Inflammatory macrophage treated with lipopolysaccharide for 4 hours (primary cell): ENCODE results near the gene PCDHA12.
"Not testable (repeated sequence)": the region's sequence is repeated elsewhere in the genome, so short reads cannot be mapped to it uniquely, and the experiment has no call there.

ENCODE experiments used
- DNase-seq: peaks from one replicate; pipeline ENCODE4 v3.0.0-alpha.2; 2020

Gene PCDHA12

DNA sequence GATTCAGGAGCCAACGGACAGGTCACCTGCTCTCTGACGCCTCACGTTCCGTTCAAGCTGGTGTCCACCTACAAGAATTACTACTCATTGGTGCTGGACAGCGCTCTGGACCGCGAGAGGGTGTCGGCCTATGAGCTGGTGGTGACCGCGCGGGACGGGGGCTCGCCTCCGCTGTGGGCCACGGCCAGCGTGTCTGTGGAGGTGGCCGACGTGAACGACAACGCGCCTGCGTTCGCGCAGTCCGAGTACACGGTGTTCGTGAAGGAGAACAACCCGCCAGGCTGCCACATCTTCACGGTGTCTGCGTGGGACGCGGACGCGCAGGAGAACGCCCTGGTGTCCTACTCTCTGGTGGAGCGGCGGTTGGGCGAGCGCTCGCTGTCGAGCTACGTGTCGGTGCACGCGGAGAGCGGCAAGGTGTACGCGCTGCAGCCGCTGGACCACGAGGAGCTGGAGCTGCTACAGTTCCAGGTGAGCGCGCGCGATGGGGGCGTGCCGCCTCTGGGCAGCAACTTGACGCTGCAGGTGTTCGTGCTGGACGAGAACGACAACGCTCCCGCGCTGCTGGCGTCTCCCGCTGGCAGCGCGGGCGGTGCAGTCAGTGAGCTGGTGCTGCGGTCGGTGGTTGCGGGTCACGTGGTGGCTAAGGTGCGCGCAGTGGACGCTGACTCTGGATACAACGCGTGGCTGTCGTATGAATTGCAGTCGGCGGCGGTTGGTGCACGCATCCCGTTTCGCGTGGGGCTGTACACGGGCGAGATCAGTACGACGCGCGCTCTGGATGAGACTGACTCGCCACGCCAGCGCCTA is 17.7 kb upstream of the PCDHA12 start:
- no peak for DNase-seq

DNA sequence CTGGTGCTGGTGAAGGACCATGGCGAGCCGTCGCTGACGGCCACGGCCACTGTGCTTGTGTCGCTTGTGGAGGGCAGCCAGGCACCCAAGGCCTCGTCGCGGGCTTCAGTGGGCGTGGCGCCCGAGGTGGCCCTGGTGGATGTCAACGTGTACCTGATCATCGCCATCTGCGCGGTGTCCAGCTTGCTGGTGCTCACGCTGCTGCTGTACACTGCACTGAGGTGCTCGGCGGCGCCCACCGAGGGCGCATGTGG is 17.2 kb upstream of the PCDHA12 start:
- no peak for DNase-seq

DNA sequence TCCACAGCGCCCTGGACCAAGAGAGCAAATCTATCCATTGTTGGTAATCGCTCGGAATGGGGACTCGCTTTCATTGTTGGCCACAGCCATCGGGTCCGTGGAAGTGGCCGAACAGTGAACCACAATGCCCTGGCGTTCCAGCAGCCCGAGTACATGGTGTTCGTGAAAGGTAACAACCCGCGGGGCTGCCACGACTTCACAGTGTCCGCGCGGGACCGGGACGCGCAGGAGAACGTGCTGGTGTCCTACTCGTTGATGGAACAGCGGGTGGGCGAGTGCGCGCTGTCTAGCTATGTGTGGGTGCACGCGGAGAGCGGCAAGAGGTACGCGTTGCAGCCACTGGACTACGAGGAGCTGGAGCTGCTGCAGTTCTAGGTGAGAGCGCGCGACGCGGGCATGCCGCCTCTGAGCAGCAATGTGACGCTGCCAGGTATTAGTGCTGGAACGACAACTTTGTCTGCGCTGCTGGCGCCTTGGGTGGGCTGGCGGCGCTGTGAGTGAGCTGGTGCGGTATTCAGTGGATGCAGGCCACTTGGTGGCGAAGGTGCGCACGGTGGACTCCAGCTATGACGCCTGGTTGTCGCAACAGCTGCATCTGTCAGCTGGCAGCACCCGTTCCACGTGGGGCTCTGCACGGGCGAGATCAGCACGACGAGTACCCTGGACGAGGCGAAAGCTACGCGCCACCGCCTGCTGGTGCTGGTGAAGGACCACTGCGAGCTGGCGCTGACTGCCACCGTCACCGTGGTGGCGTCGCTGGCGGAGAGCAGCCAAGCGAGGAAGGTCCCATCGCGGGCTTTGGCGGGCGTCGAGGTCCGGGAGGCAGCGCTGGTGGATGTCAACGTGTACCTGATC is 12.4 kb upstream of the PCDHA12 start:
- no peak for DNase-seq

DNA sequence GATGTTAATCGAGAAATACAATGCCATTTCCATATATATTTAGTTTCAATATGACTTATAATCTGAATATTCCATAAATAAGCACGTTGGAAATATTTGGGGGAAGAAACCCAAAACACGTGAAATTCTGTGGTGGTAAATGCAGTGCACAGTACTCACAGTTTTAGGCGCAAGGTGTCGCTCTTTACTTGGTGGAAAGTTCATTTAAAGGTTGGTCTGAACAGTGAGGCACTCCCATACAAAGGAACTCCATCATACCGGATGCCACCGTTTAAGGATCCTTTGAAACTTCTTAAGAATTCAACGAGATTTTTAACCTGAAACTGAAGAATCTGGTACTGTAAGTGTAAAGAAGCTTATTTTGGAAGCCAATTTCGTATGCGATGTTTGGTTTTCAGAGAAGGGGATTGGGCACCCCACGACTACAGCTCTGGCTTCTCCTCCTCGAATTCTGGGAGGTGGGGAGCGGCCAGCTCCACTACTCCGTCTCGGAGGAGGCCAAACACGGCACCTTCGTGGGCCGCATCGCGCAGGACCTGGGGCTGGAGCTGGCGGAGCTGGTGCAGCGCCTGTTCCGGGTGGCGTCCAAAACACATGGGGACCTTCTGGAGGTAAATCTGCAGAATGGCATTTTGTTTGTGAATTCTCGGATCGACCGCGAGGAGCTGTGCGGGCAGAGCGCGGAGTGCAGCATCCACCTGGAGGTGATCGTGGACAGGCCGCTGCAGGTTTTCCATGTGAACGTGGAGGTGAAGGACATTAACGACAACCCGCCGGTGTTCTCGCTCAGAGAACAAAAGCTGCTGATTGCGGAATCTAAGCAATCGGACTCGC is 6.2 kb upstream of the PCDHA12 start, which contains the start of gene PCDHA11:
Gene PCDHA11 (plus strand): TSS at position 237 of the 834 bp plus-strand sequence. CDS start 147 bp downstream, at position 384.
- DNase-seq = no peak

DNA sequence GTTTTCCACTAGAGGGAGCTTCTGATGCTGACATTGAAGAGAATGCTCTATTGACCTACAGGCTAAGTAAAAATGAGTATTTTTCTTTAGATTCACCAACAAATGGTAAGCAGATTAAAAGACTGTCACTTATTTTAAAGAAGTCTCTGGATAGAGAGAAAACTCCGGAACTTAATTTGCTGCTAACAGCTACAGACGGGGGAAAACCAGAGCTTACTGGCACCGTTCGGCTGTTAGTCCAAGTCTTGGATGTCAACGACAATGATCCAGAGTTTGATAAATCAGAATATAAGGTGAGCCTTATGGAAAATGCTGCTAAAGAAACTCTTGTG is 5.6 kb upstream of the PCDHA12 start:
- DNase-seq = no peak

DNA sequence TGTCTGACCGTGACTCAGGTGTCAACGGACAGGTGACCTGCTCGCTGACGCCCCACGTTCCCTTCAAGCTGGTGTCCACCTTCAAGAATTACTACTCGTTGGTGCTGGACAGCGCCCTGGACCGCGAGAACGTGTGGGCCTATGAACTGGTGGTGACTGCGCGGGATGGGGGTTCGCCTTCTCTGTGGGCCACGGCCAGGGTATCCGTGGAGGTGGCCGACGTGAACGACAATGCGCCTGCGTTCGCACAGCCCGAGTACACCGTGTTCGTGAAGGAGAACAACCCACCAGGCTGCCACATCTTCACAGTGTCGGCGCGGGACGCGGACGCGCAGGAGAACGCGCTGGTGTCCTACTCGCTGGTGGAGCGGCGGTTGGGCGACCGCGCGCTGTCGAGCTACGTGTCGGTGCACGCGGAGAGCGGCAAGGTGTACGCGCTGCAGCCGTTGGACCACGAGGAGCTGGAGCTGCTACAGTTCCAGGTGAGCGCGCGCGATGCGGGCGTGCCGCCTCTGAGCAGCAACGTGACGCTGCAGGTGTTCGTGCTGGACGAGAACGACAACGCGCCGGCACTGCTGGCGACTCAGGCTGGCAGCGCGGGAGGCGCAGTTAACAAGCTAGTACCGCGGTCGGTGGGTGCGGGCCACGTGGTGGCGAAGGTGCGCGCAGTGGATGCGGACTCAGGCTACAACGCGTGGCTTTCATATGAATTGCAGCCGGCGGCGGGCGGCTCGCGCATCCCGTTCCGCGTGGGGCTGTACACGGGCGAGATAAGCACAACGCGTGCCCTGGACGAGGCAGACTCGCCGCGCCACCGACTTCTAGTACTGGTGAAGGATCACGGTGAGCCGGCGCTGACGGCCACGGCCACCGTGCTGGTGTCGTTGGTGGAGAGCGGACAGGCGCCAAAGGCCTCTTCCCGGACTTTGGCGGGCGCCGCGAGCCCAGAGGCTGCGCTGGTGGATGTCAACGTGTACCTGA is 4.6 kb upstream of the PCDHA12 start:
- no peak for DNase-seq

DNA sequence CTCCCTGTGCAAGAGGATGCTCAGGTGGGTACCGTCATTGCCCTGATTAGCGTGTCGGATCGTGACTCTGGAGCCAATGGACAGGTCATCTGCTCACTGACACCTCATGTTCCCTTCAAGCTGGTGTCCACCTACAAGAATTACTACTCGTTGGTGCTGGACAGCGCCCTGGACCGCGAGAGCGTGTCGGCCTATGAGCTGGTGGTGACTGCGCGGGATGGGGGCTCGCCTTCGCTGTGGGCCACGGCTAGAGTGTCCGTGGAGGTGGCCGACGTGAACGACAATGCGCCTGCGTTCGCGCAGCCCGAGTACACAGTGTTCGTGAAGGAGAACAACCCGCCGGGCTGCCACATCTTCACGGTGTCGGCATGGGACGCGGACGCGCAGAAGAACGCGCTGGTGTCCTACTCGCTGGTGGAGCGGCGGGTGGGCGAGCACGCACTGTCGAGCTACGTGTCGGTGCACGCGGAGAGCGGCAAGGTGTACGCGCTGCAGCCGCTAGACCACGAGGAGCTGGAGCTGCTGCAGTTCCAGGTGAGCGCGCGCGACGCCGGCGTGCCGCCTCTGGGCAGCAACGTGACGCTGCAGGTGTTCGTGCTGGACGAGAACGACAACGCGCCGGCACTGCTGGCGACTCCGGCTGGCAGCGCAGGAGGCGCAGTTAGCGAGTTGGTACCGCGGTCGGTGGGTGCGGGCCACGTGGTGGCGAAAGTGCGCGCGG is 1.6 kb downstream of the PCDHA12 start:
- not testable (repeated sequence) for DNase-seq

DNA sequence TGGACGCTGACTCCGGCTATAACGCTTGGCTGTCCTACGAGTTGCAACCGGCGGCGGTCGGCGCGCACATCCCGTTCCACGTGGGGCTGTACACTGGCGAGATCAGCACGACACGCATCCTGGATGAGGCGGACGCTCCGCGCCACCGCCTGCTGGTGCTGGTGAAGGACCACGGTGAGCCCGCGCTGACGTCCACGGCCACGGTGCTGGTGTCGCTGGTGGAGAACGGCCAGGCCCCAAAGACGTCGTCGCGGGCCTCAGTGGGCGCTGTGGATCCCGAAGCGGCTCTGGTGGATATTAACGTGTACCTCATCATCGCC is 2.1 kb downstream of the PCDHA12 start:
- DNase-seq = no peak

DNA sequence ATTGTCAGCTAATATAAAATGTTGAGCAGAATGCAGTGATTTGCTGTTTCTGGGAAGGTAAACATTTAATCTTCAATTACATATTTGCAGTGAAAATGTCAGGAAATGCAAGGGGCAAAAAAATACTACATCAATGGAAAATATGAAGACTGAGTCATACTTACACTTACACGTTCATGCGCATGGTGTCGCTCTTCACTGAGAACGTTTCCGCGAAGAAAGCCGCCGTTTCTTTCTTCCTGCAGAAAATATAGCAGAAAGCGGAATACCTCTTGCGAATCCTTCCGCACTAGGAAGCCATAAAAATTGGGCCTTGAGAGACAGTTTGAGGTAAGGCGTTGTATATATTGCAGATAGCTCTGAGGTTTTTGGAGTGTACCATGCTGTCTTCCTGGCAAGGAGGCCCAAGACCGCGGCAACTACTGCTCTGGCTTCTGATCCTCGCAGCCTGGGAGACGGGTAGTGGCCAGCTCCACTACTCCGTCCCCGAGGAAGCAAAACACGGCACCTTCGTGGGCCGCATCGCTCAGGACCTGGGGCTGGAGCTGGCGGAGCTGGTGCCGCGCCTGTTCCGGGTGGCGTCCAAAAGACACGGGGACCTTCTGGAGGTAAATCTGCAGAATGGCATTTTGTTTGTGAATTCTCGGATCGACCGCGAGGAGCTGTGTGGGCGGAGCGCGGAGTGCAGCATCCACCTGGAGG is 6.9 kb downstream of the PCDHA12 start, which contains the start of gene PCDHA13:
Gene PCDHA13 (plus strand): TSS at position 236 of the 702 bp plus-strand sequence. CDS start 145 bp downstream, at position 381.
- DNase-seq = no peak

DNA sequence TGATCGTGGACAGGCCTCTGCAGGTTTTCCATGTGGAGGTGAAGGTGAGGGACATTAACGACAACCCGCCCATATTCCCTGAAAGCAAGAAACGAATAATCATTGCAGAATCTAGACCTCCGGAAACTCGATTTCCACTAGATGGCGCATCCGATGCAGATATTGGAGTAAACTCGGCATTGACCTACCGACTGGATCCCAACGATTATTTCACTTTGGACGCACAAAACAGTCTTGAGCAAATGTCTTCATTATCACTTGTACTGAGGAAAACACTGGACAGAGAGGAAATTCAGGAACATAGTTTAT is 7.4 kb downstream of the PCDHA12 start:
- DNase-seq = no peak

DNA sequence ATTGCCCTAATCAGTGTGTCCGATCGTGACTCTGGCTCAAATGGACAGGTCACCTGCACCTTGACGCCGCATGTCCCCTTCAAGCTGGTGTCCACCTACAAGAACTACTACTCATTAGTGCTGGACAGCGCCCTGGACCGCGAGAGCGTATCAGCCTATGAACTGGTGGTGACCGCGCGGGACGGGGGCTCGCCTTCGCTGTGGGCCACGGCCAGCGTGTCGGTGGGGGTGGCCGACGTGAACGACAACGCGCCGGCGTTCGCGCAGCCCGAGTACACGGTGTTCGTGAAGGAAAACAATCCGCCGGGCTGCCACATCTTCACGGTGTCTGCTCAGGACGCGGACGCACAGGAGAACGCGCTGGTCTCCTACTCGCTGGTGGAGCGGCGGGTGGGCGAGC is 8.3 kb downstream of the PCDHA12 start:
- DNase-seq = no peak

DNA sequence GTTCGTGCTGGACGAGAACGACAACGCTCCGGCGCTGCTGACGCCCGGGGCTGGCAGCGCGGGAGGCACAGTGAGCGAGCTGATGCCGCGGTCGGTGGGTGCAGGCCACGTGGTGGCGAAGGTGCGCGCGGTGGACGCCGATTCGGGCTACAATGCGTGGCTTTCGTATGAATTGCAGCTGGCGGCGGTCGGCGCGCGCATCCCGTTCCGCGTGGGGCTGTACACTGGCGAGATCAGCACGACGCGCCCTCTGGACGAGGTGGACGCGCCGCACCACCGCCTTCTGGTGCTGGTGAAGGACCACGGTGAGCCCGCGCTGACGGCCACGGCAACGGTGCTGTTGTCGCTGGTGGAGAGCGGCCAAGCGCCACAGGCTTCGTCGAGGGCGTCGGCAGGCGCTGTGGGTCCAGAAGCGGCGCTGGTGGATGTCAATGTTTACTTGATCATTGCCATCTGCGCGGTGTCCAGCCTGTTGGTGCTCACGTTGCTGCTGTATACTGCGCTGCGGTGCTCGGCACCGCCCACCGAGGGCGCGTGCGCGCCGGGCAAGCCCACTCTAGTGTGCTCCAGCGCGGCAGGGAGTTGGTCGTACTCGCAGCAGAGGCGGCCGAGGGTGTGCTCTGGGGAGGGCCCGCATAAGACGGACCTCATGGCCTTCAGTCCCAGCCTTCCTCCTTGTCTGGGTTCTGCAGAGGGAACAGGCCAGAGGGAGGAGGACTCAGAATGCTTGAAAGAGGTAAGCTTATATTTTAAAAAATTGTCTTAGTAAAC is 9.0 kb downstream of the PCDHA12 start:
- DNase-seq = no peak

DNA sequence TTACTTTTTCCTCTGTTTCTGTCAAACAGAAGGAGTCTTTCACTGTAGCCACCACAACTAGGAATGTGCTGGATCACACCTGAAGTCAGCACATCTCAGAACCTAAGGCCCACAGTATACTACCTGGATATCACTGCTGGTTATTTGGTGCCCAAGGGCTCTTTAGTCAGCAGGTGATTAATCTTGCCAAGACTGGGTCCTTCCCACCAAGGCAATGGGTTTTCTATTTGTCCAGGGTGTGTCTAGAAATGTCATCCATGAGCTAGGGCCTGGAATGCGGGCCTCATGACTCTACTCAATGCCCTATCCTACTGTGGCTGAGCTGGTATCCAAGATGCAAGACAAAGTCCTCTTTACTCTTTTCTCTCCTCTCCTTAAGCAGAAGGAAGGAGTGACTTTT is 41.2 kb downstream of the PCDHA12 start:
- DNase-seq = no peak

DNA sequence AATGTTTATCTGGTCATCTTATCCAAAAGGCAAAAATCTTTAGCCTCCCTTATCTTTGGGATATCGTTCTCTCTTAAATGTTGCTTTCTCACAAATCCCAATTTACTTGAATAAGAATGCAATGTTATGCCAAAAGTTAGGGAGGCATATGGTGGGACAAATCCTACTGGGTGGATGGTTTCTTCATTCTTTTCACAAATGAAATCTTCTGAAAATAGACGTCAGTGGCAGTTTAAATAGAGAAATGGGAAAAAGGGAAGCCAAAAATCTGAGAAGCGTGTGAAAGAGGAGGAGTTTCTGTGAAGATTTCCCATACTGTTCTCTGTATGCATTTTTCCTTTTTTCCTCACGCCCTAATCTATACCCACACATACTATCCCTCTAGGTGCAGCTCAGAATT is 48.5 kb downstream of the PCDHA12 start:
- no peak for DNase-seq

DNA sequence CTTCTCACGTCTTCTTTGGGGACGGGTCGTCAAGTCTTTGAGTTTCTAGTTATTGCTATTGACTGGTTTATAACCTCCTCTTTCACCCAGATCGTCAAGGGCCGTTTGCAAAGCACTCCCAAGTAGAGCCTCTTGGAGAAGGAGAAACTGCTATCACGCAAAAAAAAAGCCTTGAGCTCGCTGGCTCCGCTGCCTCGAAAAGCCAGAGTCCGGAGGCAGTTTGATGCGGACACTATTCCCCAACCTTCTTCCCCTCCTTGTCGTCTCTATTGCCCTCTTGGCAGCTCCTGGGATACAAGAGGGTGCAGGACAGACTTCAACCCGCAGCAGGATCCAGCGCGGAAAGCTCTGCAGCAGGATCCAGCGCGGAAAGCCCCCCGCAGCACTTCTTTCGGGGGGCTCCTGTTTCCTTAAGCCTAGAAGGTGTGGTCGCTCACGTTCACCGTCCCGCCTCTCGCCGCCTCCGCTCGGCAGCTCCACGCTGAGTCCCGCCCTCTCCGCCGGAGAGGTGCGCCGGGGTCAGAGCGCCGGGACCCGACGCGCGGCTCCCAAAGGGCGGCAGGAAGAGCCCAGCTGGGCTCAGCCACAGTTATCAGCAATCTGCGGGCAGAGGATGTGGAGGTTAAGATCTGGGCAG is 50.8 kb downstream of the PCDHA12 start, which contains the start of gene PCDHAC1:
Gene PCDHAC1 (plus strand): TSS at position 494 of the 637 bp plus-strand sequence. CDS start 594 bp downstream, outside the sequence.
- DNase-seq = no peak

DNA sequence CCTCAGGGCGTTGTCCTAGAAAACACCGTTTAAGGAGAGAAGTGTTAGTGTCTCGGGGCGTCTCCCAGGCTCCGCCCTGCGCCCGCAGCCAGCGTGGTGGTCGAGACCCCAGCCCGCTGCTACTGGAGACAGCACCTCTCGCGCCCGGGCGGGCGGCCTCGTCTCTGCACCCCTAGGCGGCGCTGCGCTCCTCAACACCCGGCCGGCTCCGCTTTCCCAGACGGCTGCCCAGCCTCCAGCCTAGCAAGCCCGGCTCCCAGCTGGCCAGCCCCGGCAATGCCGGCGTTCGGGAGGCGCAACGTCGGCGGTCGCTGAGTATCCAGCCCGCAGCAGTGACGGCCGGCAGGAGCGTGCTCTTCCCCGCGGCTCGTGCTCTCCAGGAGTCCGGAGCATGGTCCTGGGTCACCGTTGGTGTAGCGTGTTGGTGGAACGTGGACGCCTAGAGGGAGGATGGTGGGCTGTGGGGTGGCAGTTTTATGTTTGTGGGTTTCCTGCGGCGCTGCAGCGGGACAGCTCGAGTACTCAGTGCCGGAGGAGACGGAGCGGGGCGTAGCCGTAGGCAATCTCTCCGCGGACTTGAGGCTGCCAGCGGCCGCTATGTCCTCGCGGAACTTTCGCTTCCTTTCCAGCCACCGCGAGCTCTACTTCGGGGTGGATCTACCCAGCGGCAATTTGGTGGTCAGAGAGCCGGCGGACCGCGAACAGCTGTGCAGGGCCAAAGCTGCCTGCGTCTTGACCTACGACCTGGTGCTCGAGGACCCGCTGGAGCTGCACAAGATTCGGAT is 51.5 kb downstream of the PCDHA12 start:
- no peak for DNase-seq

DNA sequence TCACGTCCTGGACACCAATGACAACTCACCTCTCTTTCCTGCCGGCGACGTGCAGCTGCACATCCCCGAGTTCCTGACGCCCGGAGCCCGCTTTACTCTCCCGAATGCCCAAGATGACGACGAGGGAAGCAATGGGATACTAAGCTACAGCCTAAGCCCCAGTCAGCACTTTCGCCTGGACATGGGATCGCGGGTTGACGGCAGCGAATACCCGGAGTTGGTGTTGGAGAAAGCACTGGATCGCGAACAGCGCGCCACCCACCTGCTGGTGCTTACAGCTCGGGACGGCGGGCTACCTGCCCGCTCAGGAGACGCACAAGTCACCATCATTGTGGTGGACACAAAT is 52.1 kb downstream of the PCDHA12 start:
- no peak for DNase-seq
